ENCODE data around the gene AMFR. TPM values are rescaled to one million over a fixed set of nuclear protein-coding genes. Genes with fewer than 3 reads are reported as not detected.
"Not testable (repeated sequence)": the region's sequence is repeated elsewhere in the genome, so short reads cannot be mapped to it uniquely, and the experiment has no call there.

The AMFR gene
- total RNA-seq, 1 donor from 2014 or later = 119 TPM

DNA sequence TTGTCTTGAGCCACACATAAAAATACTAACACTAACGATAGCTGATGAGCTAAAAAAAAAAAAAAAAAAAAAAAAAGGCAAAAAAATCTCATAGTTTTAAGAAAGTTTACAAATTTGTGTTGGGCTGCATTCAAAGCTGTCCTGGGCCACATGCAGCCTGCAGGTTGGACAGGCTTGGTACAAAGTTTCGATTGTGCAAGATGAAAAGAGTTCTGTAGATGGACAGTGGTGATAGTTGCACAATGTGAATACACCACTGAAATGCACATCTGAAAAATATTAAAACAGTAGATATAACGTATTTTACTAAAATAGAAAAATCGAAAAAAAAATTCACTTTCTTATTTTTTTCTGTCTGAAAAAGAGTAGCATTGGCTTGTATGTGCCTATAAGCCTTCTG, 42.9 kb downstream of the AMFR start:
- no peak overlapping the region for H3K4me3 ChIP-seq (ENCODE audit: low read depth, low read length)
- no peak for DNase-seq (ENCODE audit: low read depth)

DNA sequence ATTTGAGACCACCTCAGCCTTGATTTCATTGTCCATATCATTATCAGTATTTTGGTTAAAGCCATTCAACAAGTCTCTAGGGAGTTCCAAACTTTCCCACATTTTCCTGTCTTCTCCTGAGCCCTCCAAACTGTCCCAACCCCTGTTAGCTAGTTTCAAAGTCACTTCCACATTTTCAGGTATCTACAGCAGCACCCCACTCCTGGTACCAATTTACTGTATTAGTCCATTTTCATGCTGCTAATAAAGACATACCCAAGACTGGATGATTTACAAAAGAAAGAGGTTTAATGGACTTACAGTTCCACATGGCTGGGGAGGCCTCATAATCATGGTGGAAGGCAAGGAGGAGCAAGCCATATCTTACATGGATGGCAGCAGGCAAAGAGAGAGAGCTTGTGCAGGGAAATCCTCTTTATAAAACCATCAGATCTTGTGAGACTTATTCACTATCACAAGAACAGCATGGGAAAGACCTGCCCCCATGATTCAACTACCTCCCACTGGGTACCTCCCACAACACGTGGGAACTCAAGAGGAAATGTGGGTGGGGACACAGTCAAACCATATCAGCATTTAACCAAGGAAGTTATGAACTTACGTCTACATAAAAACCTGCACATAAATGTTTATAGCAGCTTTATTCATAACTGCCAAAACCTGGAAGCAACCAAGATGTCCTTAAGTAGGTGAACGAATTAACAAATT, 44.4 kb downstream of the AMFR start:
- DNase-seq (ENCODE audit: low read depth); H3K4me3 ChIP-seq (ENCODE audit: low read depth, low read length): not testable (repeated sequence)

More for the DNA sequence above, 42.9 kb downstream of the AMFR start:
- TF ChIP-seq, protein P1, sequence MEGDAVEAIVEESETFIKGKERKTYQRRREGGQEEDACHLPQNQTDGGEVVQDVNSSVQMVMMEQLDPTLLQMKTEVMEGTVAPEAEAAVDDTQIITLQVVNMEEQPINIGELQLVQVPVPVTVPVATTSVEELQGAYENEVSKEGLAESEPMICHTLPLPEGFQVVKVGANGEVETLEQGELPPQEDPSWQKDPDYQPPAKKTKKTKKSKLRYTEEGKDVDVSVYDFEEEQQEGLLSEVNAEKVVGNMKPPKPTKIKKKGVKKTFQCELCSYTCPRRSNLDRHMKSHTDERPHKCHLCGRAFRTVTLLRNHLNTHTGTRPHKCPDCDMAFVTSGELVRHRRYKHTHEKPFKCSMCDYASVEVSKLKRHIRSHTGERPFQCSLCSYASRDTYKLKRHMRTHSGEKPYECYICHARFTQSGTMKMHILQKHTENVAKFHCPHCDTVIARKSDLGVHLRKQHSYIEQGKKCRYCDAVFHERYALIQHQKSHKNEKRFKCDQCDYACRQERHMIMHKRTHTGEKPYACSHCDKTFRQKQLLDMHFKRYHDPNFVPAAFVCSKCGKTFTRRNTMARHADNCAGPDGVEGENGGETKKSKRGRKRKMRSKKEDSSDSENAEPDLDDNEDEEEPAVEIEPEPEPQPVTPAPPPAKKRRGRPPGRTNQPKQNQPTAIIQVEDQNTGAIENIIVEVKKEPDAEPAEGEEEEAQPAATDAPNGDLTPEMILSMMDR (conservative IDR thresholded peaks at IDR 0.05; ENCODE audit: low read depth, low read length) = no peak

DNA sequence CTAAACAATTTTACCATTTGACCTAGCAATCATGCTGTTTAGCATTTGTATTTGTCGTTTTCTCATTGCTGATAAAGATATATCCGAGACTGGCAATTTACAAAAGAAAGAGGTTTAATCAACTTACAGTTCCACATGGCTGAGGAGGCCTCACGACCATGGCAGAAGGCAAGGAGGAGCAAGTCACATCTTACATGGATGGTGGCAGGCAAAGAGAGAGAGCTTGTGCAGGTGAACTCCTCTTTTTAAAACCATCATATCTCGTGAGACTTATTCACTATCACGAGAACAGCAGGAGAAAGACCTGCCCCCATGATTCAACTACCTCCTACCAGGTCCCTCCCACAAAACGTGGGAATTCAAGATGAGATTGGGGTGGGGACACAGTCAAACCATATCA, 46.3 kb downstream of the AMFR start:
- not testable (repeated sequence) for DNase-seq (ENCODE audit: low read depth); H3K4me3 ChIP-seq (ENCODE audit: low read depth, low read length)

DNA sequence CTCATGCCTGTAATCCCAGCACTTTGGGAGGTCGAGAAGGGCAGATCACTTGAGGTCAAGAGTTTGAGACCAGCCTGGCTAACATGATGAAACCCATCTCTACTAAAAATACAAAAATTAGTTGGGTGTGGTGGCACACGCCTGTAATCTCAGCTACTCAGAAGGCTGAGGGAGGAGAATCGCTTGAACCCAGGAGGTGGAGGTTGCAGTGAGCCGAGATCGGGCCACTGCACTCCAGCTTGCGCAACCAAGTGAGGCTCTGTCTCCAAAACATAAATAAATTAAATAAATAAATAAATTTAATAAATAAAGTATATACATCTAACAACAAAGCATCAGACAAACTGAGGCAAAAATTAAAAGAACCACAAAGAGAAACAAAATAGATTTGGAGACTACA, 49.6 kb downstream of the AMFR start:
- not testable (repeated sequence) for DNase-seq (ENCODE audit: low read depth); H3K4me3 ChIP-seq (ENCODE audit: low read depth, low read length)

DNA sequence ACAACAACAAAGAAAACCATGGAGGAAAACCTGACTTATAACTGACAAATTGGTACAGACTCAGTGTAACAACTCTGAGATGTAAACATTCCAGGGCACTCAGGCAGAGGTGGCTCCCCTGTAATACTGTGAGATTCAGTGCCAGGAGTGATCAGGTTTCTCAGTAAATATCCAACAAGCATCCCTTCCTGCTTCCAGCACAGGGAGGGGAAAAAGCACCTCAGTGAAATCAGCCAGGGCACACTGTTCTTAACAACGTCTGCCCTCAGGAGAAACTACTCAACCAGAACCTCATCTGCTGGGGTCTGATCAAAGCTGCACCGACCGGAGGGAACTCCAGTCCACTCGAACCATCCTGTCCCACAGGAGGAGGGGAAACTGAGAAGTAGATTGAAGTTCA, 52.3 kb downstream of the AMFR start:
- DNase-seq (ENCODE audit: low read depth) = no peak
- no peak overlapping the region for H3K4me3 ChIP-seq (ENCODE audit: low read depth, low read length)
- TF ChIP-seq, protein P1 (conservative IDR thresholded peaks at IDR 0.05; ENCODE audit: low read depth, low read length) = no peak

DNA sequence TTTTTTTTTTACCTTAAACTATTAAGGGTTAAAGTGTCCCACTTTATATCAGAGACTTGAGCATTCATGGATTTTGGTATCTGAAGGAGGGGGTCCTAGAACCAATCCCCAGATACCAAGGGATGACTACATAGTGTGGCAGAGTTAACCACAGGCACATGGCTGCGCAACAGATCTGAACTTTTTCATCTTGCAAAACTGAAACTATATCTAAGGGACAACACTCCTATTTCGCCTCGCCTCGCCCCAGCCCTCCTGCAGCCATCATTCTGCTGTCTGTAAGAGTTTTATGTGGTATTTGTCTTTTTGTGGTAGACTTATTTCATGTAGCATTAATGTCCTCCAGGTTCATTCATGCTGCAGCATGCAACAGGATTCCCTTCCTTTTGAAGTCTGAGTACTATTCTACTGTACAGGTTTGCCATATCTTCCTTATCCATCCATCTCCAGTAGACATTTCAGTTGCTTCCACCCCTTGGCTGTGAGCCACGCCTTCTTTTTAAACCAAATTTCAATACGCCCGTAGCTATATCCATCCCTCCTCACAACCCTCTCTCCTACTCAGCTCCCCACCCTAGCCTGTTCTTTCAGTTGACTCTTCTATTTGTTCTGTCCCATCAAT, 53.2 kb downstream of the AMFR start:
- DNase-seq (ENCODE audit: low read depth) = no peak
- TF ChIP-seq, protein P1 (conservative IDR thresholded peaks at IDR 0.05; ENCODE audit: low read depth, low read length) = no peak
- H3K4me3 ChIP-seq (ENCODE audit: low read depth, low read length) = no peak overlapping the region

DNA sequence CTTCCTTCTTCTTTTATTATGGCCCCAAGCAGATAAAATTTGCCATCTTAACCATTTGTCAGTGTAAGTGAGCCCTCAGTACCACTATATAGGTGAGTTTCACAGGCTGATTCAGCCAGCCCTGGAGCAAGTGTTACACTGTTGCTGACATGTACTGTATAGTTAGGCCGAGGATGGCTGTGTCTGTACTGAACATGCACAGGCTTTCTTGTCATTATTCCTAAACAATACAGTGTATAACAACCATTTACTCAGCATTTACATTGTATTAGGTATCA, 53.7 kb downstream of the AMFR start:
- H3K4me3 ChIP-seq (ENCODE audit: low read depth, low read length) = no peak overlapping the region
- no peak for DNase-seq (ENCODE audit: low read depth)
- TF ChIP-seq, protein P1 (conservative IDR thresholded peaks at IDR 0.05; ENCODE audit: low read depth, low read length) = no peak

DNA sequence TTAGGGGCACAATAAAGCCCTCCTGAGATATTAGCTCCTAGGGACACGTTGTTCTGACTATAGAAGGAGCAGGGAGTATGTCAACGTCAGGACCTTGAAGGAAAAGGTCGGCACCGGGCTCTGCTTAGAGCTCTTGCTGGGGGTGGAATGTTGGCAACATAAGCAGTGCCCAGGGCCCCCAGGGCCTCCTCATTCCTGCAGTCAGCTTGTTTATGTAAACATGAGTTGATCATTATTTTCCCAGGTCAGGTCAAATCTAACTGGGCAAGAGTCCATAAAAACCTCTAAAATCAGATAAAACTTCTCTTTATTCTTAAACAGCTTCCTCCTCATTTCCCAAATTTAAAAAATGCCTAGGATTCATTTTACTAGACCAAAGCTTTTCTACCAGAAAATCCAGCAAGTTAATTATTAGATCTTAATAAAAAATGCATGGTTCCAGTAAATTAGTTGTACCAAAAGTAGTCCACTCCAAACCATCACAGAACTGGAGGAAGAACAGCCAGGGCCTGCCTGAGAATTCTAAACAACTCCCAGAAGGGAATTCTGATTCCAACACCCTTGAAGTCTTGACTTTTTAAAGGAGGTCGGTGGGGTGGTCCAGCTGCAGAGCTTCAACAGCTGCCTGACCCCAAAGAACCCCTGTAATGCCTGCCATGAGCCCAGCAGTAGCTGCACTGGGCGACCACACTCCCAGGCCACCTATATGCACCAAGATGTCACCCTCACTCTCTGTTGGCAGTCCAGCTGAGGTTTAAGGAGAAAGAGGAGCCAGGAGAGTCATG, 54.3 kb downstream of the AMFR start:
- TF ChIP-seq, protein P1 (conservative IDR thresholded peaks at IDR 0.05; ENCODE audit: low read depth, low read length) = no peak
- no peak for DNase-seq (ENCODE audit: low read depth)
- no peak overlapping the region for H3K4me3 ChIP-seq (ENCODE audit: low read depth, low read length)
